Esophagus muscularis mucosa (tissue), 3 donors: ENCODE results near the gene NKX6-1.

Experiments used
- CTCF ChIP-seq, 3 experiments: fragments of 200-600 bp in 2 of 3; fragments of 450-650 bp in 1 of 3; sonication (generic) in 2 of 3; IDR thresholded peaks; one replicate each; pipeline ENCODE4 v1.5.1; 2017 to 2019; ENCODE audit warnings: antibody characterized with exemption in 3 of 3, mild to moderate bottlenecking in 2 of 3, moderate library complexity in 1 of 3
- POLR2A ChIP-seq: fragments of 450-650 bp; IDR thresholded peaks from one replicate; pipeline ENCODE4 v1.6.1; 2017; ENCODE audit warnings: antibody characterized with exemption, moderate library complexity, mild to moderate bottlenecking, low read depth

- TF ChIP-seq CTCF (IDR thresholded peaks at IDR 0.05) (no peak), POLR2A (no peak)
Measured at GRCh38 chr4:84547211-84547610, 48.1 kb upstream of the NKX6-1 start.
